ENCODE measurements around the gene CAMK2A. TPM values are rescaled to one million over a fixed set of nuclear protein-coding genes. Genes with fewer than 3 reads are reported as not detected.

CAMK2A gene
- total and polyA plus RNA-seq, 2 experiments from 2014 or later, result 11.8 to 47.7 TPM

- H3K4me3 ChIP-seq, result no peak overlapping the region
- TF ChIP-seq CTCF (IDR thresholded peaks at IDR 0.05; ENCODE audit: low read depth, low read length), result no peak
- no peaks in the 10 kb centered on the region for H3K9me3 ChIP-seq (ENCODE audit: low read depth)
- no peaks in the 10 kb centered on the region for H3K4me1 ChIP-seq (ENCODE audit: low read depth)
- H3K27me3 ChIP-seq, result peaks cover 4% of the 10 kb centered on the region
- no peak for DNase-seq (ENCODE audit: low read depth in 1 of 2, low spot score in 1 of 2)
- H3K27ac ChIP-seq, result no peak overlapping the region
- no peaks in the 10 kb centered on the region for H3K36me3 ChIP-seq
Observed at GRCh38 chr5:150217038-150217437, 72.5 kb downstream of the CAMK2A start.

- no peak overlapping the region for H3K27ac ChIP-seq
- DNase-seq (ENCODE audit: low read depth in 1 of 2, low spot score in 1 of 2), result no peak
- no peaks in the 10 kb centered on the region for H3K9me3 ChIP-seq (ENCODE audit: low read depth)
- no peaks in the 10 kb centered on the region for H3K4me1 ChIP-seq (ENCODE audit: low read depth)
- peaks cover 4% of the 10 kb centered on the region for H3K27me3 ChIP-seq
- H3K36me3 ChIP-seq, result no peaks in the 10 kb centered on the region
- no peak overlapping the region for H3K4me3 ChIP-seq
- no peak for TF ChIP-seq CTCF (IDR thresholded peaks at IDR 0.05; ENCODE audit: low read depth, low read length)
Observed at GRCh38 chr5:150215979-150216944, 73.3 kb downstream of the CAMK2A start.

DNA sequence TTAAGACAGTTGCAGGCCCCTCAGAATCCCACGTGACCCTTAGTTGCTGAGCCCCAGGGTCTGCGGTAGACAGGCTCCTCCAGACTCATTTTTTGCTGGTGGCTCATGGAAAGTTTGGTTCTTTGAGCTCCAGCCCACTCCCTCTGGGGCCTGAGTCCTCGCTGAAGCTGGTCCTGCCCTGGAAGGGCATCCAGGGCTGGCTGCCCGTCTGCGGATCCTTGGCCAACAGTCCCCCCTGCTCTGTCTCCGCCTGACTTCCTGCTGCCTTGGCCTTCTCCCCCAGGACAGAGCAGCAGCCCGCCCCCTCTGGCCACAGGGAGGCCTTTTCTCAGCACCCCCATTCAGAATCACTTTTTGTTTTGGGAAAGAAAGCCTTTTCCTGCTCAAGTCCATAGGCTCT lies 75.3 kb downstream of the CAMK2A start:
- Histone ChIP-seq H3K9me3 (ENCODE audit: low read depth) (no peaks in the 10 kb centered on the region), H3K27ac (no peak overlapping the region), H3K4me1 (ENCODE audit: low read depth) (no peaks in the 10 kb centered on the region), H3K27me3 (peaks cover 4% of the 10 kb centered on the region), H3K36me3 (no peaks in the 10 kb centered on the region), H3K4me3 (no peak overlapping the region)
- TF ChIP-seq CTCF (IDR thresholded peaks at IDR 0.05; ENCODE audit: low read depth, low read length), result peak; percentile 27
- DNase-seq (ENCODE audit: low read depth in 1 of 2, low spot score in 1 of 2), result peak in 1 of 2 donors; percentile 27

DNA sequence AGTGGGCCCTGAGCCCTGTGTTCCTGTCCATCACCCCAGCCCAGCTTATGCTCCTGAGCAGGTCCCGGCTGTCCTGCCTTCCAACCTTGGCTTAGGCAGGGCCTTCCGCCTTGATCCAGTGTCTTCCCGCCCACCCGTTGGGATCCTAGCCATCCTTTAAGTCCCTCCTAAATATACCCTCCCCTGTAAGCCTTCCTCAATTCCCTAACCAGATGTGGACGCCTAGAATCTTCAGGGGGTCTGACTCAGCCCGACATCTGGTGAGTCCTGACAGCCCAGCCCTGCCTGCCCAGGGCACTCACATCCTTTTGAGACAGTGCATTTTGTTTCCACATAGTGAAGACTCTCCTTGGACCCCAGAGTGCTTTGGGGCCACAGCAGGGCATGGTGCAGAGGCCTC lies 76.0 kb downstream of the CAMK2A start:
- no peak overlapping the region for H3K4me3 ChIP-seq
- no peaks in the 10 kb centered on the region for H3K36me3 ChIP-seq
- no peaks in the 10 kb centered on the region for H3K4me1 ChIP-seq (ENCODE audit: low read depth)
- TF ChIP-seq CTCF (IDR thresholded peaks at IDR 0.05; ENCODE audit: low read depth, low read length), result no peak
- H3K9me3 ChIP-seq (ENCODE audit: low read depth), result no peaks in the 10 kb centered on the region
- DNase-seq (ENCODE audit: low read depth in 1 of 2, low spot score in 1 of 2), result peak in 1 of 2 donors; percentile 33
- peaks cover 4% of the 10 kb centered on the region for H3K27me3 ChIP-seq
- H3K27ac ChIP-seq, result no peak overlapping the region

DNA sequence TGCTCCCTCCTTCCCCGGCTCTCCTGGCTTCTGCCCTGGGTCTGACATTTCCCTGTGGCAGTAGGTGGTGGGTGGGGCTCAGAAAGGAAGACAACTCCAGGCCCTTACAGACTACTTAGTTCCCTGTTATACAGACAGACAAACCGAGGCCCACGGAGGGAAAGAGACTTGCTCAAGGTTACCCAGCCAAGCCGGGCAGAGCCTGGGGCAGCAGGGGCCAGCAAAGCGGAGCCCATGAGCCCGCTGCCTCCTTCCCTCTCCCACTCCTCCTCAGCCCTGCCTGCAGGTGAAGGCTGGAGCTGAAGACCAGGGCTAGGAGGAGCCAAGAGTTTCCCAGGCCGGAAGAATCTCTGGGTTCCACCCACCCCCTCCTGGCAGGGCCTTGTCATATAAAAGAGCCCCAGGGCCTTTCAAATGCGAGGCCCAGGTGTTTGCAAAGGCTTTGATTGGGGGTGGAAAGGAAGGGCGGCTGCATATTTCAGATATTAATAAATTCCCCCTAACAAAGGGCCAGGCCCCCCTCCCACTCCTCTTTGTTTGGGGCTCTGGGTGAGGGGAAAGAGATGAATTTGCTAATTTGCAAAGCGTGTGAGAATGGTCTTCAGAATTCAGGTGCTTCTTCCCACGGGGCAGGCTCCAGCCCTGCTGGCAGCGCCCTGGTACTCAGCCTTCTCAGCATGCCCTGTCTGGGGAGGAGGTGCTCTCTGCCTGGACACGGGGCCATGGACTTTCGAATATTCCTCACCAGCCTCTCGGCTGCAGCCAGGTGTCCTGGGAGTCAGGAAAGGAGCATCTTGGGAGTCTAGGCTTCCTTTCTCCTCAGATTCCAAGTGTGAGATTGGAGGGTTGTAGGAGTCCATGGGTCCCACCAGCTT lies 78.2 kb downstream of the CAMK2A start:
- no peak for TF ChIP-seq CTCF (IDR thresholded peaks at IDR 0.05; ENCODE audit: low read depth, low read length)
- Histone ChIP-seq H3K27ac (no peak overlapping the region), H3K4me3 (no peak overlapping the region), H3K36me3 (no peaks in the 10 kb centered on the region), H3K4me1 (ENCODE audit: low read depth) (no peaks in the 10 kb centered on the region), H3K27me3 (no peaks in the 10 kb centered on the region), H3K9me3 (ENCODE audit: low read depth) (no peaks in the 10 kb centered on the region)
- DNase-seq (ENCODE audit: low read depth in 1 of 2, low spot score in 1 of 2), result no peak

All from cardiac muscle cell (in vitro differentiated cells and primary cell).